ENCODE measurements around the gene C16orf96. TPM values are rescaled to one million over a fixed set of nuclear protein-coding genes. Genes with fewer than 3 reads are reported as not detected.
"Not testable (repeated sequence)": the region's sequence is repeated elsewhere in the genome, so short reads cannot be mapped to it uniquely, and the experiment has no call there.

The C16orf96 gene
- polyA plus RNA-seq, 1 experiment = not detected

- no peak for TF ChIP-seq CTCF (IDR thresholded peaks at IDR 0.05; ENCODE audit: low read depth, low read length)
- no peaks in the 10 kb centered on the region for H3K9me3 ChIP-seq (ENCODE audit: control insufficient read depth, insufficient read depth, low read length)
- no peak overlapping the region for H3K4me3 ChIP-seq (ENCODE audit: low read depth, low read length)
- no peak overlapping the region for H3K27ac ChIP-seq (ENCODE audit: low read depth, low read length)
- POLR2A ChIA-PET = no interaction called here
- peaks cover 13% of the 10 kb centered on the region for H3K27me3 ChIP-seq (ENCODE audit: control insufficient read depth, insufficient read depth, low read length)
- CTCF ChIA-PET = interaction anchor here (1.0 to 1.4 kb wide), 3 partner anchors 24 to 67 kb away, joined by 4 to 5 read pairs (median 5); no protein-coding TSS in a partner anchor
- DNase-seq (ENCODE audit: low read depth, low spot score) = no peak
Observed at GRCh38 chr16:4572715-4573114, 16.6 kb downstream of the C16orf96 start.

GRCh38 chr16:4573926-4574325, 17.8 kb downstream of the C16orf96 start:
- CTCF ChIA-PET = interaction anchor here (2.1 kb wide), 1 partner anchor 12 kb away, joined by 5 read pairs; no protein-coding TSS in a partner anchor
- not testable (repeated sequence) for H3K27me3 ChIP-seq (ENCODE audit: control insufficient read depth, insufficient read depth, low read length); DNase-seq (ENCODE audit: low read depth, low spot score); H3K4me3 ChIP-seq (ENCODE audit: low read depth, low read length); H3K27ac ChIP-seq (ENCODE audit: low read depth, low read length); H3K9me3 ChIP-seq (ENCODE audit: control insufficient read depth, insufficient read depth, low read length)
- POLR2A ChIA-PET = interaction anchor here (0.7 kb wide), 2 partner anchors 17 to 302 kb away, joined by 3 to 7 read pairs; no protein-coding TSS in a partner anchor

GRCh38 chr16:4574919-4575705, 19.0 kb downstream of the C16orf96 start:
- ChIA-PET CTCF (interaction anchor here (2.1 kb wide), 1 partner anchor 11 kb away, joined by 5 read pairs; no protein-coding TSS in a partner anchor), POLR2A (no interaction called here)
- no peak for TF ChIP-seq CTCF (IDR thresholded peaks at IDR 0.05; ENCODE audit: low read depth, low read length)
- no peak for DNase-seq (ENCODE audit: low read depth, low spot score)
- Histone ChIP-seq H3K27ac (ENCODE audit: low read depth, low read length) (no peak overlapping the region), H3K4me3 (ENCODE audit: low read depth, low read length) (no peak overlapping the region), H3K9me3 (ENCODE audit: control insufficient read depth, insufficient read depth, low read length) (no peaks in the 10 kb centered on the region), H3K27me3 (ENCODE audit: control insufficient read depth, insufficient read depth, low read length) (peaks cover 6% of the 10 kb centered on the region)

- no peak overlapping the region for H3K4me3 ChIP-seq (ENCODE audit: low read depth, low read length)
- POLR2A ChIA-PET = no interaction called here
- CTCF ChIA-PET = no interaction called here
Observed at GRCh38 chr16:4576008-4576407, 19.9 kb downstream of the C16orf96 start.

GRCh38 chr16:4578961-4579530, 22.9 kb downstream of the C16orf96 start:
- Histone ChIP-seq H3K27me3 (ENCODE audit: control insufficient read depth, insufficient read depth, low read length) (no peaks in the 10 kb centered on the region), H3K27ac (ENCODE audit: low read depth, low read length) (no peak overlapping the region), H3K4me3 (ENCODE audit: low read depth, low read length) (no peak overlapping the region), H3K9me3 (ENCODE audit: control insufficient read depth, insufficient read depth, low read length) (no peaks in the 10 kb centered on the region)
- no peak for DNase-seq (ENCODE audit: low read depth, low spot score)
- no peak for TF ChIP-seq CTCF (IDR thresholded peaks at IDR 0.05; ENCODE audit: low read depth, low read length)
- ChIA-PET POLR2A (no interaction called here), CTCF (no interaction called here)

More at GRCh38 chr16:4576008-4576407, 19.9 kb downstream of the C16orf96 start:
- TF ChIP-seq CTCF (IDR thresholded peaks at IDR 0.05; ENCODE audit: low read depth, low read length) = no peak
- no peak overlapping the region for H3K27ac ChIP-seq (ENCODE audit: low read depth, low read length)
- H3K27me3 ChIP-seq (ENCODE audit: control insufficient read depth, insufficient read depth, low read length) = peaks cover 3% of the 10 kb centered on the region
- no peaks in the 10 kb centered on the region for H3K9me3 ChIP-seq (ENCODE audit: control insufficient read depth, insufficient read depth, low read length)
- no peak for DNase-seq (ENCODE audit: low read depth, low spot score)

Data from AG04450 (cell line).